Caco-2 (cell line): ENCODE measurements around the gene TMCC1. TPM values are rescaled to one million over a fixed set of nuclear protein-coding genes. Genes with fewer than 3 reads are reported as not detected.

Source experiments
- BruUV-seq: library from RNA; stranded (reverse); fragments of 400-500 nt; replicated peaks from 2 replicates; lab custom pipeline; 2021; lab: Mats Ljungman, UMichigan
- CTCF ChIA-PET: fragments of 300-600 bp; sonication (Branson Sonifier 250); formaldehyde crosslinking; loops from one replicate; lab custom pipeline; 2022; ENCODE audit warnings: antibody characterized with exemption; lab: Charles Lee
- POLR2A ChIA-PET: fragments of 300-600 bp; sonication (Branson Sonifier 250); formaldehyde crosslinking; loops from one replicate; lab custom pipeline; 2022; ENCODE audit warnings: antibody characterized with exemption; lab: Charles Lee
- DNase-seq, 2 experiments: peaks; one replicate each; pipeline versions ENCODE4 v3.0.0 to v3.0.0-alpha.2; 2020 to 2022
- H3K27me3 ChIP-seq: replicated peaks from 2 replicates; pipeline ENCODE4 v1.6.0; 2011; ENCODE audit warnings: low read length; ENCODE audit not compliant: control insufficient read depth, insufficient read depth
- H3K36me3 ChIP-seq: 2 replicates; pipeline ENCODE4 v1.5.1; 2011; ENCODE audit warnings: low read length; ENCODE audit not compliant: control insufficient read depth, insufficient read depth
- H3K4me1 ChIP-seq: fragments of 250-450 bp; sonication (Bioruptor Pico); 2 replicates; pipeline ENCODE4 v1.5.1; 2020; ENCODE audit warnings: mild to moderate bottlenecking
- H3K4me3 ChIP-seq: 2 replicates; pipeline ENCODE4 v1.5.1; 2011; ENCODE audit warnings: low read depth, mild to moderate bottlenecking, control low read depth, low read length
- H3K9me3 ChIP-seq: fragments of 250-450 bp; sonication (Bioruptor Pico); 2 replicates; pipeline ENCODE4 v1.5.1; 2020; ENCODE audit warnings: mild to moderate bottlenecking, moderate library complexity
- H3K27ac Mint-ChIP-seq: one replicate; pipeline ENCODE4 v1.8.0; 2022; ENCODE audit warnings: mixed read lengths; ENCODE audit not compliant: unreplicated experiment
- H3K27me3 Mint-ChIP-seq: one replicate; pipeline ENCODE4 v1.8.0; 2022; ENCODE audit warnings: mixed read lengths; ENCODE audit not compliant: insufficient read depth, unreplicated experiment
- H3K36me3 Mint-ChIP-seq: one replicate; pipeline ENCODE4 v1.8.0; 2022; ENCODE audit warnings: mild to moderate bottlenecking, mixed read lengths; ENCODE audit not compliant: insufficient read depth, unreplicated experiment
- H3K4me1 Mint-ChIP-seq: one replicate; pipeline ENCODE4 v1.8.0; 2022; ENCODE audit warnings: low read depth, mixed read lengths; ENCODE audit not compliant: unreplicated experiment
- H3K4me3 Mint-ChIP-seq: one replicate; pipeline ENCODE4 v1.8.0; 2022; ENCODE audit warnings: mild to moderate bottlenecking, moderate library complexity, mixed read lengths; ENCODE audit not compliant: unreplicated experiment
- H3K9me3 Mint-ChIP-seq: one replicate; pipeline ENCODE4 v1.8.0; 2022; ENCODE audit warnings: mixed read lengths; ENCODE audit not compliant: unreplicated experiment
- intact Hi-C: fragments of 100-400 bp; cut with micrococcal nuclease; formaldehyde crosslinking; loops from one replicate; pipeline ENCODE4 v1.10.0; 2022; ENCODE audit not compliant: unreplicated experiment
- total RNA-seq: library from RNA; stranded (reverse); gene quantifications from 2 replicates; pipeline ENCODE4 v1.2.3, GENCODE V29; 2022
- TF ChIP-seq, protein P1 (sequence below), 2 experiments: fragments of 200-600 bp in 1 of 2; IDR thresholded peaks; 1 replicate in 1 of 2; 2 replicates in 1 of 2; pipeline versions ENCODE4 v1.5.1 to v1.8.0; 2011 to 2022; ENCODE audit warnings: antibody characterized with exemption in 1 of 2, control low read depth in 1 of 2, inconsistent platforms in 1 of 2, low read depth in 1 of 2, low read length in 1 of 2, mild to moderate bottlenecking in 1 of 2, moderate library complexity in 1 of 2; ENCODE audit not compliant: insufficient read depth in 1 of 2, severe bottlenecking in 1 of 2, unreplicated experiment in 1 of 2

The TMCC1 gene
- total RNA-seq, 1 experiment from 2014 or later = 27.8 TPM

DNA sequence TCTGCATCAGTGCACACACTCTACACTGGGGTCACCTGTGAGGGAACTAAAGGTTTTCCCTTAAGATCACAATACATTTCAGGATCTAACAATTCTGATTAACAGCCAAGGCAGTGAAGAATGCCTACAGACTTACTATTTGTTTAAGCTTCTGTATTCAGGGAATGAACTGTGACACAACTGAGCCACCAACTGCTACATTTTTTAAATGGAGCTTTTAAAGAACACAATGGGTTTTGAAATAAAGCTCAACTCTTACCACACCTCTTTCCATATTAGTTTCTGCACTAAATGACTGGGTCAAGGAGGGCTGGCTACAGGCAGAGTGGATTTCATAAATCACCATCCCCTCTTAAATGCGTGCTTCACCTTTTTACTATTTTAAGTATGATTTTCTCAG is 100.2 kb downstream of the TMCC1 start:
- Mint-ChIP-seq H3K36me3 (peaks cover 12% of the 10 kb centered on the region), H3K27me3 (no peaks in the 10 kb centered on the region), H3K4me1 (no peaks in the 10 kb centered on the region), H3K4me3 (peak overlapping the region; percentile 74), H3K27ac (peak overlapping the region; percentile 75), H3K9me3 (no peaks in the 10 kb centered on the region)
- Histone ChIP-seq H3K4me3 (no peak overlapping the region), H3K27me3 (no peaks in the 10 kb centered on the region), H3K36me3 (no peaks in the 10 kb centered on the region), H3K4me1 (peaks cover 20% of the 10 kb centered on the region), H3K9me3 (no peaks in the 10 kb centered on the region)
- BruUV-seq = no TSS peak
- CTCF ChIA-PET = no interaction called here
- DNase-seq = no peak
- TF ChIP-seq, protein P1, sequence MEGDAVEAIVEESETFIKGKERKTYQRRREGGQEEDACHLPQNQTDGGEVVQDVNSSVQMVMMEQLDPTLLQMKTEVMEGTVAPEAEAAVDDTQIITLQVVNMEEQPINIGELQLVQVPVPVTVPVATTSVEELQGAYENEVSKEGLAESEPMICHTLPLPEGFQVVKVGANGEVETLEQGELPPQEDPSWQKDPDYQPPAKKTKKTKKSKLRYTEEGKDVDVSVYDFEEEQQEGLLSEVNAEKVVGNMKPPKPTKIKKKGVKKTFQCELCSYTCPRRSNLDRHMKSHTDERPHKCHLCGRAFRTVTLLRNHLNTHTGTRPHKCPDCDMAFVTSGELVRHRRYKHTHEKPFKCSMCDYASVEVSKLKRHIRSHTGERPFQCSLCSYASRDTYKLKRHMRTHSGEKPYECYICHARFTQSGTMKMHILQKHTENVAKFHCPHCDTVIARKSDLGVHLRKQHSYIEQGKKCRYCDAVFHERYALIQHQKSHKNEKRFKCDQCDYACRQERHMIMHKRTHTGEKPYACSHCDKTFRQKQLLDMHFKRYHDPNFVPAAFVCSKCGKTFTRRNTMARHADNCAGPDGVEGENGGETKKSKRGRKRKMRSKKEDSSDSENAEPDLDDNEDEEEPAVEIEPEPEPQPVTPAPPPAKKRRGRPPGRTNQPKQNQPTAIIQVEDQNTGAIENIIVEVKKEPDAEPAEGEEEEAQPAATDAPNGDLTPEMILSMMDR (IDR thresholded peaks at IDR 0.05; ENCODE audit: insufficient read depth in 1 of 2, low read depth in 1 of 2, low read length in 1 of 2, severe bottlenecking in 1 of 2, unreplicated experiment in 1 of 2) = no peak
- intact Hi-C loops = no loop called here
- POLR2A ChIA-PET = no interaction called here

DNA sequence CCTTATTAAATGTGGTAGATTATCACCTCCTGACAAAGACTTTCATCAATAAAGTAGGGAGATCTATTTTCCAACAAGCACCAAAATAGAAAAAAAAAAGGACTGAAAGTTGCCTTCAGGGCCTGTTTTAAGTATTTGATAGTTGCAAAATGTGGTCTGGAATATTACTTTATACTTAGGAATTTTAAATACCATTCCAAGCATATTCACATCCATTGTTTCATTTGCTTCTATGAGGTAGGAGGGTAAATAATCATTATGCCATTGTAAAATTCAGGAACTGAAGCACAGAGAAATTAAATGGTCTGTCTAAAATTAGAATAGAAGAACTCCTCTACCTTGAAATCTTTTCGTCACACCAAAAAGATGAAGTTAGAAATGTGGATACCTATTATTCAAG is 110.0 kb downstream of the TMCC1 start:
- no peaks in the 10 kb centered on the region for H3K36me3 ChIP-seq
- Mint-ChIP-seq H3K27me3 (no peaks in the 10 kb centered on the region), H3K4me3 (no peak overlapping the region), H3K9me3 (no peaks in the 10 kb centered on the region), H3K27ac (no peak overlapping the region), H3K36me3 (peaks cover 7% of the 10 kb centered on the region), H3K4me1 (no peaks in the 10 kb centered on the region)
- no peaks in the 10 kb centered on the region for H3K9me3 ChIP-seq
- no peaks in the 10 kb centered on the region; the same call in 1 of the 2 replicates for H3K4me1 ChIP-seq
- TF ChIP-seq, protein P1 (IDR thresholded peaks at IDR 0.05; ENCODE audit: insufficient read depth in 1 of 2, low read depth in 1 of 2, low read length in 1 of 2, severe bottlenecking in 1 of 2, unreplicated experiment in 1 of 2) = no peak
- DNase-seq = no peak
- H3K27me3 ChIP-seq = no peaks in the 10 kb centered on the region
- intact Hi-C loops = no loop called here
- ChIA-PET CTCF (no interaction called here), POLR2A (no interaction called here)
- H3K4me3 ChIP-seq = no peak overlapping the region
- BruUV-seq = no TSS peak

DNA sequence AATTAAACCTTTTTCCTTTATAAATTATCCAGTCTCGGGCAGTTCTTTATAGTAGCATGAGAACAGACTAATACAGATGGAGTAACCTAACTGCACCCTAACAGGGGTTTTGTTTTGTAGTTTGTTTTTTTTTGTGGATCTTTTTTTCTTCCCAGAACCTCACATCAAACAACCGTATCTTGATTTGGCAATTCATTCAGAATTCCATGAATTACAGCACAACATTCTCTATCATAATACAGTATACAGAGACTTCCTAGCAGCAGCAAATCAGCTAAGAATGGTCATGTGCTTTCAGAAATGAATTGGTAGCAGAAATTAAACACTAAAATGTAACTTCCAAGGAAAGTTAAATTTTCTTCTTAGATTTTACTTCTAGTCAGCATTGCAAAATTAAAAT is 114.6 kb downstream of the TMCC1 start:
- ChIA-PET CTCF (no interaction called here), POLR2A (no interaction called here)
- Histone ChIP-seq H3K4me1 (no peaks in the 10 kb centered on the region), H3K4me3 (no peak overlapping the region), H3K9me3 (no peaks in the 10 kb centered on the region), H3K27me3 (no peaks in the 10 kb centered on the region), H3K36me3 (no peaks in the 10 kb centered on the region)
- Mint-ChIP-seq H3K36me3 (peaks cover 3% of the 10 kb centered on the region), H3K4me1 (peaks cover 6% of the 10 kb centered on the region), H3K27me3 (no peaks in the 10 kb centered on the region), H3K4me3 (no peak overlapping the region), H3K27ac (no peak overlapping the region), H3K9me3 (no peaks in the 10 kb centered on the region)
- intact Hi-C loops = no loop called here
- TF ChIP-seq, protein P1 (IDR thresholded peaks at IDR 0.05; ENCODE audit: insufficient read depth in 1 of 2, low read depth in 1 of 2, low read length in 1 of 2, severe bottlenecking in 1 of 2, unreplicated experiment in 1 of 2) = no peak
- no peak for DNase-seq
- BruUV-seq = no TSS peak
